K562 (cell line): ENCODE measurements around the gene KCNC3. TPM values are rescaled to one million over a fixed set of nuclear protein-coding genes. Genes with fewer than 3 reads are reported as not detected.
A peak's percentile ranks its signal among the peaks of the same experiment; 100 is the strongest.

ENCODE experiments used
- ARID1B ChIP-seq: fragments of 450-650 bp; IDR thresholded peaks from 2 replicates; pipeline ENCODE4 v1.6.1; 2016; ENCODE audit warnings: antibody characterized with exemption, mild to moderate bottlenecking, inconsistent platforms
- CBFA2T2 ChIP-seq: fragments of 450-650 bp; conservative IDR thresholded peaks from 2 replicates; pipeline ENCODE4 v1.6.1; 2017; ENCODE audit warnings: mild to moderate bottlenecking
- CEBPG ChIP-seq, 3 experiments: fragments of 200-800 bp in 1 of 3; sonication (Bioruptor generic) in 1 of 3; sonication (generic) in 1 of 3; formaldehyde crosslinking in 1 of 3; IDR thresholded peaks in 2 of 3; conservative IDR thresholded peaks in 1 of 3; 2 replicates each; pipeline versions ENCODE4 v1.6.1 to v1.8.0; 2016 to 2022; ENCODE audit warnings: missing compliant biosample characterization in 2 of 3, missing genetic modification characterization in 2 of 3, mild to moderate bottlenecking in 1 of 3, missing genetic modification reagents in 1 of 3
- FUS ChIP-seq: fragments of 200-400 bp; formaldehyde crosslinking; optimal IDR thresholded peaks from 2 replicates; pipeline ENCODE3; 2017; ENCODE audit warnings: low read depth, low read length
- HBP1 ChIP-seq: fragments of 450-650 bp; formaldehyde crosslinking; IDR thresholded peaks from 2 replicates; pipeline ENCODE4 v1.4.0; 2022; ENCODE audit warnings: missing genetic modification characterization
- MAZ ChIP-seq, 2 experiments: fragments of 450-650 bp in 1 of 2; sonication (generic) in 1 of 2; formaldehyde crosslinking; IDR thresholded peaks in 1 of 2; conservative IDR thresholded peaks in 1 of 2; 2 replicates each; pipeline versions ENCODE4 v1.4.0 to v1.5.0; 2020; ENCODE audit warnings: mild to moderate bottlenecking in 1 of 2, missing genetic modification reagents in 1 of 2
- NFE2 ChIP-seq: IDR thresholded peaks from 2 replicates; pipeline ENCODE4 v1.6.1; 2014; ENCODE audit warnings: antibody characterized with exemption, low read depth
- POLR2G ChIP-seq: fragments of 200-400 bp; formaldehyde crosslinking; IDR thresholded peaks from 2 replicates; pipeline ENCODE4 v1.6.1; 2017; ENCODE audit warnings: low read depth, mild to moderate bottlenecking, antibody characterized with exemption, low read length, moderate library complexity
- RBM25 ChIP-seq: fragments of 200-400 bp; formaldehyde crosslinking; IDR thresholded peaks from 2 replicates; pipeline ENCODE4 v1.6.1; 2018; ENCODE audit warnings: low read length, low read depth, moderate library complexity; ENCODE audit not compliant: severe bottlenecking
- RUNX1 ChIP-seq: sonication (generic); IDR thresholded peaks from 2 replicates; pipeline ENCODE4 v1.6.1; 2016; ENCODE audit warnings: antibody characterized with exemption, low read depth
- SUPT5H ChIP-seq: fragments of 450-650 bp; IDR thresholded peaks from 2 replicates; pipeline ENCODE4 v1.6.1; 2016
- VEZF1 ChIP-seq: fragments of 200-800 bp; sonication (Bioruptor generic); IDR thresholded peaks from 2 replicates; pipeline ENCODE4 v1.6.1; 2017; ENCODE audit warnings: missing genetic modification characterization, missing compliant biosample characterization
- ZBTB11 ChIP-seq, 3 experiments: fragments of 200-800 bp in 1 of 3; fragments of 250-450 bp in 1 of 3; fragments of 450-650 bp in 1 of 3; sonication (Bioruptor Pico) in 1 of 3; sonication (Bioruptor generic) in 1 of 3; formaldehyde crosslinking in 1 of 3; IDR thresholded peaks; 2 replicates each; pipeline versions ENCODE4 v1.6.1 to v1.8.0; 2016 to 2022; ENCODE audit warnings: mild to moderate bottlenecking in 2 of 3, missing genetic modification characterization in 2 of 3, missing compliant biosample characterization in 1 of 3, moderate library complexity in 1 of 3
- ZMIZ1 ChIP-seq, 2 experiments: fragments of 150-350 bp in 1 of 2; IDR thresholded peaks; 2 replicates each; pipeline ENCODE4 v1.6.1; 2012 to 2016; ENCODE audit warnings: low read depth in 2 of 2, low read length in 2 of 2, mild to moderate bottlenecking in 1 of 2, moderate library complexity in 1 of 2
- polyA plus RNA-seq, 8 experiments: library from polyadenylated mRNA; depleted of rRNA in 4 of 8; stranded (reverse) in 5 of 8; unstranded in 3 of 8; fragments of >200 nt; fragmentation: Nextera tagmentation in 2 of 8; fragmentation: Illumina TruSeq in 1 of 8; extraction: Ambion mirVana in 2 of 8; extraction: Trizol in 1 of 8; gene quantifications; 2 replicates each; pipeline versions ENCODE4 v1.2.1 to v1.2.3, GENCODE V29; 2011 to 2014; ENCODE audit warnings: inconsistent platforms in 1 of 8, missing spikeins in 1 of 8
- total RNA-seq, 7 experiments: library from RNA; depleted of rRNA in 6 of 7; stranded (reverse); fragments of >200 nt in 6 of 7; fragmentation: Illumina TruSeq in 2 of 7; extraction: Trizol in 2 of 7; gene quantifications; 2 replicates each; pipeline versions ENCODE4 v1.2.1 to v1.2.3, GENCODE V29; 2011 to 2021; ENCODE audit warnings: low replicate concordance in 1 of 7

The KCNC3 gene
- total and polyA plus RNA-seq, 9 of the 15 experiments (the other 6 are each of a cell fraction or from before 2014, with no cell fraction given), result 0.03 to 26.2 (median 2.0) TPM

GRCh38 chr19:50358483-50359327, 29.5 kb upstream of the KCNC3 start (continued):
- TF ChIP-seq HBP1 (CRISPR knock-in tag) (peak; percentile 50; the same call in 1 of the 2 replicates), MAZ (CRISPR knock-in tag; conservative IDR thresholded peaks at IDR 0.05 in 1 of 2, IDR thresholded peaks at IDR 0.05 in 1 of 2) (peak; percentile 42 to 61), ZBTB11 (CRISPR knock-in tag; IDR thresholded peaks at IDR 0.05) (0 out of 6 replicates have a peak, but pooled peaks of 1 of the 3 experiments have one; percentile 27), ARID1B (0 out of 2 replicates have a peak, but pooled peaks have one; percentile 37), ZMIZ1 (IDR thresholded peaks at IDR 0.05; ENCODE audit: low read depth in 2 of 2, low read length in 2 of 2) (peak in 1 of 2 experiments; percentile 52; a peak in 1 of 4 replicates), RBM25 (no peak), FUS (no peak), SUPT5H (peak; percentile 95), NFE2 (no peak), VEZF1 (peak; percentile 40), CBFA2T2 (no peak), RUNX1 (0 out of 2 replicates have a peak, but pooled peaks have one; percentile 34), POLR2G (peak; percentile 96), CEBPG (CRISPR knock-in tag; IDR thresholded peaks at IDR 0.05) (peak; percentile 87), CEBPG (tag; conservative IDR thresholded peaks at IDR 0.05 in 1 of 2, IDR thresholded peaks at IDR 0.05 in 1 of 2) (peak; percentile 93 to 94)
